ENCODE measurements around the gene RUNX3.

Gene RUNX3

GRCh38 chr1:24928689-24929397, 1.2 kb downstream of the RUNX3 start:
- peak; percentile 52 for DNase-seq (ENCODE audit: low spot score)

- DNase-seq (ENCODE audit: low spot score), result no peak
Measured at GRCh38 chr1:24927988-24928688, 1.9 kb downstream of the RUNX3 start.

- no peak for DNase-seq (ENCODE audit: low spot score)
Measured at GRCh38 chr1:24927473-24927872, 2.6 kb downstream of the RUNX3 start.

- DNase-seq (ENCODE audit: low spot score), result peak; percentile 63
Measured at GRCh38 chr1:24926563-24927249, 3.4 kb downstream of the RUNX3 start.

- DNase-seq (ENCODE audit: low spot score), result no peak
Measured at GRCh38 chr1:24925963-24926362, 4.1 kb downstream of the RUNX3 start.

DNA sequence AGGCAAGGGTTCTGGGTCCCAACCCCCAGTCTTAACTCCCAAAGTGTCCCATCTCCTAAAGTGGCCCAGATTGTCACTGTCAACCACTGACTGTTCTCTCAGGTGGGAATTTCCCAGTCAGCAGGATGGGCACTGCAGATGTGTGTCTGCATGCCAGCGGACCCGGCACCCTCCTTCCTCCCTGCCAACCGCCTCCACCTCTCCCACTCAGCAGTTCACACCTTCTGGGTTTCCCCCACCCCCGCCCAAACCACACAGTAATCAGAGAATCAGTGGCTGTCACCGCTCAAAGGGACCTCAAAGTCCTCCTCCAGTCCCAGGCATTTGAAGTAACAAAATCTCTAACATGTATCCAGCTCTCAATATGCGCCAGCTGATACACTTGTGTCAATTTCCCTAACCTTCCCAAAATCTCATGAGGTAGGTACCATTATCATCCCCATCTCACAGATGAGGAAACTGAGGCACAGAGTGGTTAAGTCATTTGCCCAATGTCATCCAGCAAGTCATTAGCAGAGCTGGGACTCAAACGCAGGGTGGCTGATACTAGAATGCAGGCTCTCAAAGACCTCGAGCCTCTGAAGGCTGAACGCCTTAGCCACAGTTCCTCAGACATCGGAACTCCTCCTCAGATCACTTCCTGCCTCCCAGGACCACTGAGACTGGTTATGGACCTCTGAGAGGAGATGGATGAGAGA, 4.8 kb downstream of the RUNX3 start:
- DNase-seq (ENCODE audit: low spot score), result no peak

- no peak for DNase-seq (ENCODE audit: low spot score)
Measured at GRCh38 chr1:24923485-24924113, 6.5 kb downstream of the RUNX3 start.

GRCh38 chr1:24921938-24922662, 8.0 kb downstream of the RUNX3 start:
- DNase-seq (ENCODE audit: low spot score), result no peak

GRCh38 chr1:24921412-24921811, 8.7 kb downstream of the RUNX3 start:
- DNase-seq (ENCODE audit: low spot score), result no peak

GRCh38 chr1:24920533-24920925, 9.5 kb downstream of the RUNX3 start:
- no peak for DNase-seq (ENCODE audit: low spot score)

GRCh38 chr1:24919791-24920532, 10.1 kb downstream of the RUNX3 start:
- DNase-seq (ENCODE audit: low spot score), result peak; percentile 93

DNA sequence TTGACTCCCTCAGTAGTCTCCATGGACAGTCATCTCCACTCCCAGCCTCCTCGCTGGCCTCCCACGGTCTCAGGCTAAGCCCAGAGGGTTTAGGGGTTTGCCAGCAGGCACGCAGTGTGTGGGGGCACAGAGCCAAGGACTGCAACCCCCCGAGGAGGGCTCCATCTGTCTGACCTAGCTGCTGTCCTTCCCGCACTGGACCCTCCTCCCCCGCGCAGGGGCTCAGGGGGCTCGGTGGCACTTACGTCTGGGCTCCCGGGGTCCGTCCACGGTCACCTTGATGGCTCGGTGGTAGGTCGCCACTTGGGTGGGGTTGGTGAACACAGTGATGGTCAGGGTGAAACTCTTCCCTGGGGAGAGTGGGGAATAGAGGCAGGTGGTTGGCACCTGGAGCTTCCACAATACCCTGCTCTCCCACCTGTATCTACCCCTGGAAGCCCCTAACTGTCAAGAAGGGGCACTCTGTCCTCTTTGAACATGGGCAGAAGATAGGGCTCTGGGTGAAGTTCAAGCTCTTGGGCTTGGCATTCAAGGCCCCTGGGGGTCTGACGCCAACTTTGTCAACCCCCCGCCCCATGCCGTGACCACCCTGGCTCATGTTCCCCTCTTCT, 11.0 kb downstream of the RUNX3 start:
- no peak for DNase-seq (ENCODE audit: low spot score)

DNA sequence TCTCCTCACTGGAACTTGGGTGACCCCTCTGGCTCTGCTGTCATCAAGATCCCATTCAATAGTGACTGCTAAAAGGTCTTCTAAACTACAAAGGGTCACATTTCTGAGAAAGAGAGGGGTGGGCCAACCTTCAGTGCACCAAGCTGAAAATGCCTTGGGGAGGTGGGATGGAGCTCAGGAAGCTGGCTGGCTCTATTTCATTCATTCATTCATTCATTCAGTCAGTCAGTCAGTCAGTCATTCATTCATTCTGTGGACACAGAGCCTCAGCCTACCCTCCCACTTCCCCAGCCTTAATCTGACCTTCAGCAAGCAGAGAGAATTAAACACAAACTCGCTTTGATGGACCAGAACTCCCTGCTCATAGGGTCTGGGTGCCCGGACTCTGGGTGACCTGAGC, 11.7 kb downstream of the RUNX3 start:
- DNase-seq (ENCODE audit: low spot score), result no peak

DNA sequence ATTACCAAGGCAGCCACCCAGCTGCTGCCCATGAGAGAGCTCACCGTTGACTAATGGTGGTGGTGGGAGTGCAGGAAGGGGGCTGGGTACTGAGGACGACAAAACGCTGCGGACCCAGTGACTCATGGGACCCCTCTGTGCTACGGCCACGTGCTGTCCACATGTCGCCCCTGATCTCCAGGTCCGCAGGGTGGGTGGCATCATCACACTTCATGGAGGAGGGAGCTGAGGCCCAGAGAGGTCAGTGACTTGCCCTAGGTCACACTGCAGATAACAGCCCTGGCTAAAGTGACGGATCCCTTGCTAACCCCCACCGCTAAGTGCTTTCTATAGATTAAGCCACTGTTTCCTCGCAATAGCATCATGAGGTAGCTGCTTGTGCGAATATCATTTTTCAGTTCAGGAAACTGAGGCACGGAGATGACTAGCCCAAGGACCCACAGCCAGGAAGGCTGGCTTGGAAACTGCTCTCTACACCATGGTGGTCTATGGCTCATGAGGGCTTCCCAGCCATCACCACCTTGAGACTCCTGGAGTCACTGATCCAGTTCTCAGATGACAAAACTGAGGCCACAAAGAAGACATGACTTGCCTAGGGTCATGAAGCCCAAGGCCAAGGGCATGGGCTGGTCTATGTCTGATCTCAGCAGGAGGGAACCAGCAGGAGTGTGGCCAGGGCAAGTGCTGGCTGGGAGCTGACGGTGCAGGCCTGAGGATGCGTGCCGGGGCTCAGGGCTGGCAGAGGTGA, 12.6 kb downstream of the RUNX3 start:
- DNase-seq (ENCODE audit: low spot score), result no peak

GRCh38 chr1:24915816-24916602, 14.1 kb downstream of the RUNX3 start:
- DNase-seq (ENCODE audit: low spot score), result no peak

DNA sequence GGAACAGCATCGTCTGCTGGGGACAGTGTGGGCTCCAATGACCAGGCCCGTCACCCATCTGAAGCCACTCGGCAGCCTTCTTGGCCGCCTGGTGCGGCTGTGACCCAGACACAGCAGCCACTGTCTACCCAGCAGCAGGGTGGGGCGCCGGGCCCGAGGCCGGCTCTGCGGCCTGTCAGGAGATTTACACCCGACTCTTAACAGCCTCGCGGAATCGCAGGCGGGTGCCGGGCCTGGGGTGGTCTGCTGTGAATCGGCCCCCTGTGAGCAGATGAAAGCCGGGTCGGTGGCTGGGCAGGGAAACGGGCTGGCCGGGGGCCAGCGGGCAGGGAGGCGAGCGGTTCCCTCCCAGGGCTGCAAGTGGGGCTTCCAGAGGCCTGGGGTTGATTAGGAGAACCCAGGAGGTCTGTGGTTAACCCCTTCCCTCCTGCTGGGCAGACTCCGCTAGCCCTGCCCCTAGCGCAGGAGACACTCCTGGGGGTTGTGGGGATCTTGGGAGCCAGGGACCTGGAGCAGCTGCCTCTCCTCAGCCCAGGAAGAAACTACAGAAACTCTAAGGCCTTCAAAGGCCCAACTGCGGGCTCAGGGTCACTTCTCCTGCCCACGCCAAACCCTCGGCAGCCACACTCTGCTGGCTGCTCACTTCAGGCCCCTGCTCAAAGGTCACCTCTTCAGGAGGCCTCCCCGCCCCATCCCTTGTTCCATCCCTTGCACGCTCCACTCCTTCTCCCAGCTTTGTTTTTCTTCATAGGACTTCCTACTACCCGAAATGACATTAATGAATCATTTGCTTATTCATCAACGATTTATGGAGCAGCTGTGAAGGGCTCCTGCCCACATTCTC, 15.6 kb downstream of the RUNX3 start:
- DNase-seq (ENCODE audit: low spot score), result peak; percentile 68

DNA sequence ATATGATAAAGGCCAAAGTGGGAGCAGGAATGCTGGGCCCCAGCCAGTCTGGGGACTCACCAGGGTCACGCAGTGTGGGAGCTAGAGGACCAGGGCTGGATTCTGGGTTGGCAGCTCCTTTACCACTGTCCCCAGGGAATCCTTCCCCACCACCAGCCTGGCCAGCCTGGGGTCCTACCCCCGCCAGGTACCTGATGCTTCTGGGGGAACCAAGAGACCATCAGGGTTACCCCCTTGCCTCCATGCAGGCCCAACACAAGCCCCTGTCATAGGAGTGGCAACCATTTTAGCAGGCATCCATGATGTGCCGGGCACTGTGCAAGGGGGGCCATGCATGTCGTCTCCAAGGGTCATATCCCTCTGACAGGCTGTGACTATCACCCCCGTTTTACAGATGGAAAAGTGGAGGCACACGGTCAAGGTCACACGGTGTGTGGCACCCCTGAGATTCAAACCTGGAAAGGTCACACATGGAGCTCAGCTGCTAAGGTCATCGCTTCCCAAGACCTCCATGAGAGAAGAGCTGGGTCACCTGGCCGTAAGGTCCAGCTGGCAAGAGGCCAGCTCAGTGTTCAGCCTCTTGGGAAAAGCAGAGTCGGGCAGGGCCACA, 16.4 kb downstream of the RUNX3 start:
- no peak for DNase-seq (ENCODE audit: low spot score)
